ENCODE measurements around the gene ICAM2. TPM values are rescaled to one million over a fixed set of nuclear protein-coding genes. Genes with fewer than 3 reads are reported as not detected.

The ICAM2 gene
- total RNA-seq: 2.1 and 4.2 TPM in 2 replicates

GRCh38 chr17:64020056-64020766 lies at the start of gene ICAM2:
TSS of gene ICAM2 (minus strand) at chr17:64020633. CDS start at chr17:64006691, 13,942 bp downstream.

DNA sequence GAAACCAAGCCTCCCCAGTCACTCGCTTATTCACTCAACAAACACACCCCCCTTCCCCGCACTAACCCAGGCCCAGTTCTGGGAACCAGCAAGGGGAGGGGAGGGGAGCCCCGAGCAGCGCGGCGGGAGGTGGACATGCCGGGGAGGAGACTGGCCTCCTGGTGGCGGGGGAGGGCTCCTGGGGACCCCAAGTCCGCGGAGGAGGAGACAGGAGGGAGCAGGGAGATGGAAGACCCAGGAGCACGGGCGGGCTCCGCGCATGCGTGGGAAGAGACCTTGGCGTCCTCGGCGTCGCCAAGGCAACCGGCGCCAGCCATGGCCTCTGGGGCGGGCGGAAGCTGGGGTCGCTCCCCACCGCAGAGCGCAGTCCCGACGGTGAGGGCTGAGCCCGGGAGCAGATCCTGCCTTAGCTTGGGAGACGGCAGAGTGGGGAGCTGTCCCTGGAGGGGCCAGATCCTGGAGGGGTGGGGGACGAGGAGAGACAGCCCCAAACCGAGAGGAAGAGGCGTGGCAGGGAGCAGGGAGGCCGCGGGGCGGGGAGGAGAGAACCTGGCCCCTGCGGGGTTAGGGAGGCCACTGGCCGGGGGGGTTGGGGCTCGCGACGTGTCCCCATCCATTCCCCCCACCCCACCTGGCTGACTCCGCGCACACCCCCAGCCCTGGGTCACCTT lies 22.2 kb downstream of the ICAM2 start, which contains the start of gene PRR29:
TSS of gene PRR29 (plus strand) at position 302 of the 671 bp plus-strand sequence. CDS start at position 316, 14 bp downstream.

GRCh38 chr17:63972796-63973195 lies 47.6 kb downstream of the ICAM2 start, which contains the start of gene SCN4A:
TSS of gene SCN4A (minus strand) at chr17:63972918. CDS start at chr17:63972841, 77 bp downstream.

Other genes with a start within 250 kb of the ICAM2 start
- 87.6 and 102 TPM in 2 replicates for gene CCDC47, start 247.0 kb downstream of the ICAM2 start, total RNA-seq
- gene DDX42, start 246.5 kb downstream of the ICAM2 start, total RNA-seq: 68.6 and 103 TPM in 2 replicates
- 45.4 and 62.9 TPM in 2 replicates for gene PSMC5, start 193.2 kb downstream of the ICAM2 start, total RNA-seq
- gene FTSJ3, start 193.0 kb downstream of the ICAM2 start, total RNA-seq: 57.6 and 65.3 TPM in 2 replicates
- 61.5 and 65.2 TPM in 2 replicates for gene SMARCD2, start 177.9 kb downstream of the ICAM2 start, total RNA-seq
- gene CSH2, start 147.0 kb downstream of the ICAM2 start, total RNA-seq: not detected in 2 replicates
- not detected in 2 replicates for gene GH2, start 138.7 kb downstream of the ICAM2 start, total RNA-seq
- gene CSH1, start 124.1 kb downstream of the ICAM2 start, total RNA-seq: not detected in 2 replicates
- gene CSHL1, start 109.4 kb downstream of the ICAM2 start, total RNA-seq: not detected in 2 replicates
- not detected in 2 replicates for gene GH1, start 101.8 kb downstream of the ICAM2 start, total RNA-seq
- not detected in 2 replicates for gene CD79B, start 88.3 kb downstream of the ICAM2 start, total RNA-seq
- gene SCN4A, start 47.7 kb downstream of the ICAM2 start, total RNA-seq: not detected in 2 replicates
- gene PRR29, start 22.3 kb downstream of the ICAM2 start, total RNA-seq: 0.18 and 1.2 TPM in 2 replicates
- gene ERN1, start 109.5 kb upstream of the ICAM2 start, total RNA-seq: 27.4 and 41.6 TPM in 2 replicates
- 43.1 and 59.6 TPM in 2 replicates for gene TEX2, start 242.6 kb upstream of the ICAM2 start, total RNA-seq

All from smooth muscle cell of the umbilical artery (primary cell).